NCI-H128 (cell line): ENCODE results near the gene INSRR.

Source experiments
- DNase-seq: peaks from one replicate; lab custom pipeline; 2025; ENCODE audit not compliant: unreplicated experiment; lab: John Stamatoyannopoulos, UW

INSRR gene

GRCh38 chr1:156858959-156859522 is at the start of gene INSRR:
Gene INSRR (minus strand): TSS chr1:156859117. CDS start chr1:156858621, 496 bp downstream.
- no peak for DNase-seq

- no peak for DNase-seq
These were observed 49.6 kb upstream of the INSRR start for GRCh38 chr1:156908541-156908940.

GRCh38 chr1:156906206-156906906 is 47.4 kb upstream of the INSRR start:
- DNase-seq, result no peak

GRCh38 chr1:156905651-156906050 is 46.7 kb upstream of the INSRR start:
- no peak for DNase-seq

- DNase-seq, result no peak
These were observed 46.3 kb upstream of the INSRR start for GRCh38 chr1:156905176-156905575.

- no peak for DNase-seq
These were observed 45.5 kb upstream of the INSRR start for GRCh38 chr1:156904187-156904959.

- DNase-seq, result no peak
These were observed 44.6 kb upstream of the INSRR start for GRCh38 chr1:156903328-156904091.

- DNase-seq, result no peak
These were observed 43.3 kb upstream of the INSRR start for GRCh38 chr1:156901966-156902915.

GRCh38 chr1:156901590-156901900 is 42.6 kb upstream of the INSRR start:
- no peak for DNase-seq

- no peak for DNase-seq
These were observed 42.1 kb upstream of the INSRR start for GRCh38 chr1:156900896-156901589.

- no peak for DNase-seq
These were observed 41.2 kb upstream of the INSRR start for GRCh38 chr1:156899956-156900718.

- DNase-seq, result no peak
These were observed 40.2 kb upstream of the INSRR start for GRCh38 chr1:156898971-156899664.

- DNase-seq, result no peak
These were observed 39.2 kb upstream of the INSRR start for GRCh38 chr1:156898161-156898566.

- DNase-seq, result no peak
These were observed 38.3 kb upstream of the INSRR start for GRCh38 chr1:156897078-156897825.

GRCh38 chr1:156896490-156897033 is 37.6 kb upstream of the INSRR start:
- DNase-seq, result no peak

- DNase-seq, result no peak
These were observed 37.0 kb upstream of the INSRR start for GRCh38 chr1:156895927-156896326.

GRCh38 chr1:156895455-156895812 is 36.5 kb upstream of the INSRR start:
- no peak for DNase-seq
